Superior temporal gyrus (tissue), 1 donor: Measurements from ENCODE around the gene UBXN6.

Experiments used
- DNase-seq: peaks from one replicate; pipeline ENCODE4 v3.0.0-alpha.2; 2016; ENCODE audit errors: extremely low spot score

UBXN6 gene

GRCh38 chr19:4457654-4458395 is at the start of gene UBXN6:
UBXN6 (minus strand) TSS chr19:4457794; CDS start chr19:4457697, 97 bp downstream.
- peak; percentile 98 for DNase-seq

DNA sequence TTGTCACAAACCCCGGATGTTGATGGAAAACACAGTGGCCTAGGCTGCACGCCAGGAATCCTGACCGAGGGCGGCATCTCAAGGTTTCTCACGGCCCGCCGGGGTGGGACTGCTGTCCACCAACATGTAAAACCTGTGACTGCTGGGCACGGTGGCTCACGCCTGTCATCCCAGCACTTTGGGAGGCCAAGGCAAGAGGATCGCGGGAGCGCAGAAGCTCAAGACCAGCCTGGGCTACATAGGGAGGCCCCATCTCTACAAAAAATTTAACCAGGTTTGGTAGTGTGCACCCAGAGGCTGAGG is 49.5 kb upstream of the UBXN6 start:
- no peak for DNase-seq

- DNase-seq = no peak
These were observed 49.0 kb upstream of the UBXN6 start for GRCh38 chr19:4506449-4507149.

GRCh38 chr19:4505570-4506448 is 48.2 kb upstream of the UBXN6 start:
- no peak for DNase-seq

GRCh38 chr19:4504891-4505569 is 47.4 kb upstream of the UBXN6 start:
- no peak for DNase-seq

GRCh38 chr19:4504297-4504701 is 46.7 kb upstream of the UBXN6 start:
- DNase-seq = peak; percentile 12

- no peak for DNase-seq
These were observed 46.2 kb upstream of the UBXN6 start for GRCh38 chr19:4503825-4504170.

DNA sequence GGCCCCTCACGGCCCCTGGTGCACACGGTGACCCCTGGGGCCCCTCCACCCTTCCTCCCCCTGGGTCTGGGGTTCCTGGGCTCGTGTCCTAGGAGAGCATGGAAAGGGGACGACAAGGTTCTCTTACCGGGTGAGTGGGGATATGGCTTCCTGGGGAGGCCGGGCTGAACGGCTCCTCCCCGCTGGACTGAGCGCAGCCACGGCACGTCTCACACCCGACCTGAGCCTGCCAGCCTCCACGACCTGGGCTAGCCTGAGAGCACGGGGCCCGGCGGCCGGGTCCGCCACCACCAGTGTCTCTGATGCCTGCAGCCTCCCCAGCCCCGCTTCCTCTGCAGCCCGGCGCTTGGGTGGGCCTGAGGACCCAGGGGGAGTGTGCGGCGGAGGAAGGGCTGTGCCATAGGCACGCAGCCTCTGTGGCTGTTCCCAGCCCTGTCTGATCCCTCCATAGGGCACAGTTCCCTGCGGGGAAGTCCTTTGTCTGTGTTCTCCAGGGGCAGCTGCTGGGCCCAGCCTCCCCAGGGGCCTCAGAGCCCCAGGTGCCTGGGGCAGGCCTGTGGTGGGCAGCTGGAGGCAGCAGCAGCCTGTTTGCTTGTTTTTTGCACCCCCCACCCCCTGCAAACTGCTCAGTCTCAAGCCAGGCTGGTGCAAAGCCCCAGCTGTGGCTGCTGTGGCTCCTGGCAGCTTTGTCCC is 45.7 kb upstream of the UBXN6 start:
- DNase-seq = no peak

GRCh38 chr19:4502282-4503131 is 44.9 kb upstream of the UBXN6 start:
- no peak for DNase-seq

GRCh38 chr19:4501691-4502090 is 44.1 kb upstream of the UBXN6 start:
- DNase-seq = no peak

DNA sequence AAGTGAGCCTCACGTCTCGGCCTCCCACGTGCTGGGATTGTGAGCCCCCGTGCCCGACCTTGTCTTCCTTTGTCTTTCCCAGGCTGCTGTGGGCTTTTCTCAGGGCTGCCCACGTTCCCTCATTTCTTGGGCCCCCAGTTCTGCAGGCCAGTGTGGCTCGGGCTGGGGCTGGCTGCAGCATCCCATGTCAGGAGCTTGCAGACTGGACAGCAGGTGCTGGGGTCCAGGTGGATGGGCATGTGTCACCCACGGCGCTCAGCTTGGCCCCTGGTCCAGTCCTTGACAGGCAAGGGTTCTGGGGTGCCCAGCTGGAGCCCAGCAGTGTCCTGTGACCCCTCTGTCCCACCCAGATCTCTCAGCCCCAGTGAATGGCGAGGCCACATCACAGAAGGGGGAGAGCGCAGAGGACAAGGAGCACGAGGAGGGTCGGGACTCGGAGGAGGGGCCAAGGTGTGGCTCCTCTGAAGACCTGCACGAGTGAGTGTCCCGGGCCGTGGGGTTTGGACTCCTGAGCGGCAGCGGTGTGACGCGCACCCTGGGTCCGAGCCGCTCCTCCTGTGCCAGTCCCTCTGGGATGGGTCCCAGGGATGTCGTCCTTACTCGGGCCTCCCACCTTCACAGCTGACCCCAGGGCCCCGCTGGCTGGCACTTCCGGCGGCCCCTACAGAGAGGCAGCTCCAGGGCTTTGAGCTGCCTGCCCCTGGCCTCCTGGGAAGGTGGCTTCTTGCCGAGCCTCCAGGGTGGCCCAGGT is 43.4 kb upstream of the UBXN6 start:
- DNase-seq = no peak

DNA sequence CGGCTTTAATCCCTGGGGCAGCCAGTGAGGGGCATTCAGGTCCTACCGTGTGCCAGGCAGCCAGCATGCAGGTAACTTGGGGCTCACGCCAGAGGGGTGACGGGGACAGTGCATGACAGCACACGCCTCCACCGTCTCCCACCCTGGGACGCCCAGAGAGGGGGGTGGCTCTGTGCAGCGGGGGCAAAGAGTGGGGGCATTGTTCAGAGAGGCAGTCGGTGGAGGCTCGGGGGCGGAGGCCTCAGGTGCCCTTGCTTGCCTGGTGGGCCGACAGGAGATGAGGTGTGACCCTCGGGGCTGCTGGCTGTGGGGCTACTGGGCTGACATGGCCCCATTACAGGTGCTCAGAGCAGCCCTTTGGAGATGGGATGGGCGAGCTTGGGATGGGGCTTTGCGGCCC is 42.3 kb upstream of the UBXN6 start:
- no peak for DNase-seq

GRCh38 chr19:4499318-4499717 is 41.7 kb upstream of the UBXN6 start:
- DNase-seq = no peak

GRCh38 chr19:4498694-4499093 is 41.1 kb upstream of the UBXN6 start:
- no peak for DNase-seq

GRCh38 chr19:4497770-4498389 is 40.3 kb upstream of the UBXN6 start:
- DNase-seq = no peak

DNA sequence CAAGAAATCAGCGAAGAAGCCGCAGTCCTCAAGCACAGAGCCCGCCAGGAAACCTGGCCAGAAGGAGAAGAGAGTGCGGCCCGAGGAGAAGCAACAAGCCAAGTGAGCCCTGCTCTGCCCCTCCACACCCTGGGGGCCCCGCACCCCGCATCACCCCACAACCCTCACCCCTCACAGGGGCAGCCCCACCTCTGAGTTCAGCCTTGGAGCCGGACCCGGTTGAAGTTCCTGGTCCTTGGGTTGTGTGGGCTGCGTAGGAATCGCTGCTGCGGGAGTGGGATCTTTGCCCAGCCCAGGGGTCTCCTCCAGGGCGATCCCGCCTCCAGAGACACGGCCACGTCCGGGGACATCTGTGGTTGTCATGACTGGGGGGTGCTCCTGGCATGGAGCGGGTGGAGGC is 38.7 kb upstream of the UBXN6 start:
- no peak for DNase-seq

GRCh38 chr19:4495471-4495870 is 37.9 kb upstream of the UBXN6 start:
- DNase-seq = no peak

- no peak for DNase-seq
These were observed 37.1 kb upstream of the UBXN6 start for GRCh38 chr19:4494691-4495064.

GRCh38 chr19:4493929-4494690 is 36.5 kb upstream of the UBXN6 start:
- no peak for DNase-seq
